H1 (cell line): Measurements from ENCODE around the gene ACADVL. TPM values are rescaled to one million over a fixed set of nuclear protein-coding genes. Genes with fewer than 3 reads are reported as not detected.
A peak's percentile ranks its signal among the peaks of the same experiment; 100 is the strongest.

ENCODE experiments used
- BACH1 ChIP-seq: IDR thresholded peaks from 2 replicates; pipeline ENCODE4 v1.6.1; 2012; ENCODE audit warnings: low read length, improper control_type of control experiment
- BRCA1 ChIP-seq: IDR thresholded peaks from 2 replicates; pipeline ENCODE4 v1.6.1; 2012; ENCODE audit warnings: low read depth, low read length, improper control_type of control experiment
- CHD1 ChIP-seq: IDR thresholded peaks from 2 replicates; pipeline ENCODE4 v1.6.1; 2012; ENCODE audit warnings: low read depth, low read length, improper control_type of control experiment
- CTCF ChIP-seq, 3 experiments: IDR thresholded peaks; 1 replicate in 2 of 3; 2 replicates in 1 of 3; pipeline versions ENCODE4 v1.5.1 to v1.6.1; 2011; ENCODE audit warnings: low read length in 3 of 3, mild to moderate bottlenecking in 3 of 3, inconsistent platforms in 2 of 3, low read depth in 1 of 3, moderate library complexity in 1 of 3; ENCODE audit not compliant: insufficient read depth in 1 of 3; ENCODE audit errors: control extremely low read depth in 1 of 3
- KDM1A ChIP-seq: fragments of 200-600, 300-600 bp; sonication (generic); IDR thresholded peaks from 2 replicates; pipeline ENCODE4 v1.7.1; 2016; ENCODE audit warnings: mild to moderate bottlenecking, low read length, borderline replicate concordance
- RFX5 ChIP-seq: IDR thresholded peaks from 2 replicates; pipeline ENCODE4 v1.6.1; 2011; ENCODE audit warnings: low read depth, low read length, improper control_type of control experiment, borderline replicate concordance
- RNF2 ChIP-seq: fragments of 200-900, 300-1000 bp; sonication (generic); IDR thresholded peaks from 2 replicates; pipeline ENCODE4 v1.7.1; 2016; ENCODE audit warnings: borderline replicate concordance, low read depth, mild to moderate bottlenecking, antibody characterized with exemption, low read length; ENCODE audit not compliant: poor library complexity, severe bottlenecking; ENCODE audit errors: missing control alignments
- SIX5 ChIP-seq: IDR thresholded peaks from 2 replicates; pipeline ENCODE4 v1.6.1; 2011; ENCODE audit warnings: mild to moderate bottlenecking, low read depth, low read length
- SRF ChIP-seq: IDR thresholded peaks from 2 replicates; pipeline ENCODE4 v1.6.1; 2011; ENCODE audit warnings: mild to moderate bottlenecking, low read depth, low read length, moderate library complexity
- TBP ChIP-seq: IDR thresholded peaks from 2 replicates; pipeline ENCODE4 v1.6.1; 2011; ENCODE audit warnings: low read depth, low read length, improper control_type of control experiment
- TCF12 ChIP-seq: IDR thresholded peaks from 2 replicates; pipeline ENCODE4 v1.6.1; 2011; ENCODE audit warnings: low read depth, mild to moderate bottlenecking, low read length
- USF2 ChIP-seq: IDR thresholded peaks from 2 replicates; pipeline ENCODE4 v1.6.1; 2011; ENCODE audit warnings: low read length, improper control_type of control experiment
- polyA plus RNA-seq, 7 experiments: library from polyadenylated mRNA; depleted of rRNA in 3 of 7; stranded (reverse) in 5 of 7; unstranded in 2 of 7; fragments of >200 nt in 5 of 7; fragments of 200-250 nt in 2 of 7; gene quantifications; 1 replicate in 5 of 7; 2 replicates in 1 of 7; 4 replicates in 1 of 7; pipeline versions ENCODE4 v1.2.1 to v1.2.3, GENCODE V29; 2011 to 2013; ENCODE audit warnings: missing spikeins in 2 of 7, mixed read lengths in 2 of 7
- total RNA-seq: library from RNA; stranded (reverse); fragmentation: NEBNext Ultra II Directional; extraction: Animal tissue kit (Norgen Biotek cat#: 25700); gene quantifications from 2 replicates; pipeline ENCODE4 v1.2.1, GENCODE V29; 2021

Gene ACADVL
- total and polyA plus RNA-seq, 2 of the 8 experiments (the other 6 are each of a cell fraction or from before 2014, with no cell fraction given) = 181 to 231 TPM

GRCh38 chr17:7213895-7214299 is 5.8 kb upstream of the ACADVL start (continued):
- no peak for TF ChIP-seq SIX5
- TF ChIP-seq USF2 = no peak
- TF ChIP-seq CTCF (IDR thresholded peaks at IDR 0.05; ENCODE audit: control extremely low read depth in 1 of 3, insufficient read depth in 1 of 3, low read depth in 1 of 3, low read length in 3 of 3) = peak; percentile 68 to 95 (median 78)
- no peak for TF ChIP-seq TCF12
- no peak for TF ChIP-seq TBP
- TF ChIP-seq BACH1 = no peak
- no peak for TF ChIP-seq BRCA1
- no peak for TF ChIP-seq RFX5
- TF ChIP-seq RNF2 = no peak
- peak; percentile 21; the same call in 1 of the 2 replicates for TF ChIP-seq SRF
- no peak for TF ChIP-seq CHD1
- TF ChIP-seq KDM1A = no peak
